Suprapubic skin (tissue), 4 donors: ENCODE measurements around the gene LPCAT1. TPM values are rescaled to one million over a fixed set of nuclear protein-coding genes. Genes with fewer than 3 reads are reported as not detected.

ENCODE experiments used
- DNase-seq, 2 donors: peaks; one replicate each; pipeline ENCODE4 v3.0.0-alpha.2; 2019; ENCODE audit warnings: low spot score in 2 of 2
- H3K27ac ChIP-seq: fragments of 200-600 bp; sonication (generic); one replicate; pipeline ENCODE4 v1.5.1; 2019
- H3K27me3 ChIP-seq: fragments of 200-600 bp; sonication (generic); one replicate; pipeline ENCODE4 v1.5.1; 2019
- H3K36me3 ChIP-seq: fragments of 200-600 bp; sonication (generic); one replicate; pipeline ENCODE4 v1.5.1; 2019
- H3K4me1 ChIP-seq: fragments of 200-600 bp; sonication (generic); one replicate; pipeline ENCODE4 v1.5.1; 2019
- H3K4me3 ChIP-seq: fragments of 200-600 bp; sonication (generic); one replicate; pipeline ENCODE4 v1.5.1; 2019; ENCODE audit warnings: mild to moderate bottlenecking
- H3K9me3 ChIP-seq: fragments of 200-600 bp; sonication (generic); one replicate; pipeline ENCODE4 v1.5.1; 2019
- CTCF ChIP-seq, 2 donors: fragments of 200-600 bp in 1 of 2; fragments of 450-650 bp in 1 of 2; sonication (generic) in 1 of 2; IDR thresholded peaks; one replicate each; pipeline ENCODE4 v1.5.1; 2016 to 2019; ENCODE audit warnings: antibody characterized with exemption in 2 of 2, mild to moderate bottlenecking in 1 of 2, moderate library complexity in 1 of 2
- EP300 ChIP-seq: sonication (generic); formaldehyde crosslinking; IDR thresholded peaks from one replicate; pipeline ENCODE4 v1.6.1; 2017; ENCODE audit warnings: antibody characterized with exemption
- POLR2A ChIP-seq, 2 donors: fragments of 450-650 bp; IDR thresholded peaks; one replicate each; pipeline ENCODE4 v1.6.1; 2017; ENCODE audit warnings: antibody characterized with exemption in 2 of 2, mild to moderate bottlenecking in 2 of 2, moderate library complexity in 2 of 2
- POLR2AphosphoS5 ChIP-seq, 3 donors: sonication (generic); formaldehyde crosslinking; IDR thresholded peaks; one replicate each; pipeline ENCODE4 v1.6.1; 2017; ENCODE audit warnings: antibody characterized with exemption in 3 of 3
- WGBS: methylation state at CpG from one replicate; pipeline ENCODE4 v1.1.5; 2018; 5-methylcytosine and 5-hydroxymethylcytosine counted together
- total RNA-seq, 4 donors: library from RNA; depleted of rRNA; stranded (reverse); fragments of >200 nt; gene quantifications; one replicate each; pipeline ENCODE4 v1.1.0, GENCODE V29; 2016

Gene LPCAT1
- total RNA-seq, 4 donors from 2014 or later = 11.3 to 21.0 (median 13.8) TPM

- DNase-seq = peak in 1 of 2 donors; percentile 74
- Histone ChIP-seq H3K9me3 (no peaks in the 10 kb centered on the region), H3K36me3 (peaks cover 41% of the 10 kb centered on the region), H3K4me1 (no peaks in the 10 kb centered on the region), H3K4me3 (no peak overlapping the region), H3K27ac (no peak overlapping the region), H3K27me3 (no peaks in the 10 kb centered on the region)
- TF ChIP-seq POLR2AphosphoS5 (IDR thresholded peaks at IDR 0.05) = no peak
- TF ChIP-seq EP300 = no peak
- no peak for TF ChIP-seq CTCF (IDR thresholded peaks at IDR 0.05)
- TF ChIP-seq POLR2A (IDR thresholded peaks at IDR 0.05) = no peak
- 85% methylated on average over 13 of the region's 18 CpGs for WGBS
Measured at GRCh38 chr5:1470762-1471211, 53.0 kb downstream of the LPCAT1 start.

DNA sequence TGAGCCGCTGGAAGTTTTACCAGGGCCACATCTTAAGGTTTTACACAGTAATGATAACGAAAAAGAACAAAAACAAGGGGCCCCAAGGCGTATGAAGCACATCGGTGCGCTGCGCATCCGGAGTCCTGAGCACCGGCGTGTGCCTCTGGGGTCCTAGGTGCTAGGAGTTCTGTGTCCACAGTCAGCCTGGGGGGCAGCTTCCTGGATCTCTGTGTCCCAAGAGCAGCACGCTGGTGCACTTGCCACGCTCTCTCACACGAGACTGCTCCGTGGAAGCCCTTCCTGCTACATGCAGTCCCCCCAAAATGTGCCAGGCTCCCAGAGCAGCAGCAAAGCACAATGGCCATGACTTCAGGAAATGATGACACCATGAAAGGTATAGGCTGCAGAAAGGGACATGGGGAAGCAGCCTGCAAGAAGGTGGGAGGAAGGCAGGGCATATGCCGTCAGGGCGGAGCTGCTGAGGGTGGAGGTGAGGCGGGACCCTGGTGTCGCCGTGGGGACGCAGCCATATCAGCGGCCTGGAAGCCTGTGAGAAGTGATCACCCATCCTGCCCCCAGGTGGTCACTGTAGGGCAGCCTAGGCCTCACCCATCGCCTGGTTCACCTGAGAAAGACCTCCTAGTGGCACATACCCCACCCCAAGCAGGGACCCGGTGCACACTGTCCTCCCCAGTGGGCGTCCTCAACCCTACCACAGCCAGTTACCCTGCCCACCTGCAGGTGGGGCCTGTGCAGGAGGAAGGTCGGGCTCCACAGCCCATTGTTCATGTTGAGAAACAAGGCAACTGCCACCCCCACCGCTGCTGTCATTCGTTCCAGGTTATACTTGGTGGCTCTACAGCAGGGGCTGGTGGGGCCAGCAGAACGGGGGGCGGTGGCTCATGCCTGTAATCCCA, 54.9 kb downstream of the LPCAT1 start:
- DNase-seq = peak; percentile 47 to 75
- peaks cover 34% of the 10 kb centered on the region for H3K36me3 ChIP-seq
- no peaks in the 10 kb centered on the region for H3K27me3 ChIP-seq
- TF ChIP-seq POLR2A (IDR thresholded peaks at IDR 0.05) = no peak
- no peak for TF ChIP-seq EP300
- TF ChIP-seq POLR2AphosphoS5 (IDR thresholded peaks at IDR 0.05) = no peak
- TF ChIP-seq CTCF (IDR thresholded peaks at IDR 0.05) = no peak
- H3K27ac ChIP-seq = no peak overlapping the region
- WGBS = 89% methylated on average over 26 of the region's 28 CpGs
- no peaks in the 10 kb centered on the region for H3K9me3 ChIP-seq
- H3K4me1 ChIP-seq = no peaks in the 10 kb centered on the region
- H3K4me3 ChIP-seq = no peak overlapping the region

- WGBS = 86% methylated on average over 13 of the region's 15 CpGs
- Histone ChIP-seq H3K4me1 (no peaks in the 10 kb centered on the region), H3K27me3 (no peaks in the 10 kb centered on the region), H3K9me3 (no peaks in the 10 kb centered on the region), H3K36me3 (peaks cover 41% of the 10 kb centered on the region), H3K27ac (no peak overlapping the region), H3K4me3 (no peak overlapping the region)
- no peak for TF ChIP-seq POLR2AphosphoS5 (IDR thresholded peaks at IDR 0.05)
- peak in 1 of 2 donors; percentile 21 for TF ChIP-seq CTCF (IDR thresholded peaks at IDR 0.05)
- peak in 1 of 2 donors; percentile 62 for DNase-seq
Measured at GRCh38 chr5:1468247-1468612, 55.5 kb downstream of the LPCAT1 start.

GRCh38 chr5:1467341-1468246, 56.2 kb downstream of the LPCAT1 start:
- peak in 1 of 2 donors; percentile 71 for DNase-seq
- Histone ChIP-seq H3K4me1 (no peaks in the 10 kb centered on the region), H3K4me3 (no peak overlapping the region), H3K27me3 (no peaks in the 10 kb centered on the region), H3K36me3 (peaks cover 46% of the 10 kb centered on the region), H3K9me3 (no peaks in the 10 kb centered on the region), H3K27ac (no peak overlapping the region)
- no peak for TF ChIP-seq CTCF (IDR thresholded peaks at IDR 0.05)
- 94% methylated on average over 39 of the region's 51 CpGs for WGBS
